GM20000 (cell line): Measurements from ENCODE around the gene LTF.

Experiments used
- DNase-seq: peaks from one replicate; pipeline ENCODE4 v3.0.0; 2012; ENCODE audit warnings: low spot score
- TF ChIP-seq, protein P1 (sequence below): IDR thresholded peaks from 2 replicates; pipeline ENCODE4 v1.5.1; 2012; ENCODE audit warnings: mild to moderate bottlenecking, control low read depth; ENCODE audit errors: extremely low read depth, missing control alignments

The LTF gene

DNA sequence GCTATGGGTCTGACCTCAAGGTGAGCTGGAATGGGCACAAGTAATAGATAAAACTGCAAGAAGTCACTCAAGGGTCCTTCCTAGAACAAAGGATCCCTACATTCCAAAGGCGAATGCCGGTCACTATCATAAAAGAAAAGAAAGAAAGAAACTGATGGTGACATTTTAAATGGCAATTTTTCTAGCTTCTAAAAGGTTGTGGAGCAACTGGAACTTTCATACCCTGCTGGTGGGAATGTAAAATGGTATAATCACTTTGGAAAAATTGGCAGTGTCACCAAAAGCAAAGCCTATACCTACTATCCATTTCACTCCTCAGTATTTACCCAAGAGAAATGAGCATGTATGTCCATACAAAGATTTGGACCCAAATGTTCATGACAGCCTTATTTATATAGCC lies 53.4 kb downstream of the LTF start:
- no peak for DNase-seq
- TF ChIP-seq, protein P1, sequence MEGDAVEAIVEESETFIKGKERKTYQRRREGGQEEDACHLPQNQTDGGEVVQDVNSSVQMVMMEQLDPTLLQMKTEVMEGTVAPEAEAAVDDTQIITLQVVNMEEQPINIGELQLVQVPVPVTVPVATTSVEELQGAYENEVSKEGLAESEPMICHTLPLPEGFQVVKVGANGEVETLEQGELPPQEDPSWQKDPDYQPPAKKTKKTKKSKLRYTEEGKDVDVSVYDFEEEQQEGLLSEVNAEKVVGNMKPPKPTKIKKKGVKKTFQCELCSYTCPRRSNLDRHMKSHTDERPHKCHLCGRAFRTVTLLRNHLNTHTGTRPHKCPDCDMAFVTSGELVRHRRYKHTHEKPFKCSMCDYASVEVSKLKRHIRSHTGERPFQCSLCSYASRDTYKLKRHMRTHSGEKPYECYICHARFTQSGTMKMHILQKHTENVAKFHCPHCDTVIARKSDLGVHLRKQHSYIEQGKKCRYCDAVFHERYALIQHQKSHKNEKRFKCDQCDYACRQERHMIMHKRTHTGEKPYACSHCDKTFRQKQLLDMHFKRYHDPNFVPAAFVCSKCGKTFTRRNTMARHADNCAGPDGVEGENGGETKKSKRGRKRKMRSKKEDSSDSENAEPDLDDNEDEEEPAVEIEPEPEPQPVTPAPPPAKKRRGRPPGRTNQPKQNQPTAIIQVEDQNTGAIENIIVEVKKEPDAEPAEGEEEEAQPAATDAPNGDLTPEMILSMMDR, result no peak

DNA sequence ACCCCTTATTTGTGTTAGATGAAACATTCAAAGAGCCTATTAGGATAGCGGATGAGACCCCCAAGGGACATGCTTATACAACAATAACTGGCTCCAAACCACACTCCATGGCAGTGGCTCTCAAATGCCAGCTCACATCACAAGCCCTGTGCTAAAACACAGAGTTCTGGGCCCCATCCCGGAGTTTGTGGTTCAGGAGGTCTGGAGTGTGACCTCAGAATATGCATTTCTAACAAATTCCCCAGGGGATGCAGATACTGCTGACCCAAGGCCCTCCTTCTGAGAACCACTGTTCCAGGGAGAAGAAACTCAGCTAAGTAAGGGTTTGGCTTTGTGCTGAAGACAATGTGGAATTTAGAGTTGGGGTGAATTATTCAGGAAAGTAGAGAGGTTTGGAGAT lies 54.0 kb downstream of the LTF start:
- TF ChIP-seq, protein P1, result no peak

DNA sequence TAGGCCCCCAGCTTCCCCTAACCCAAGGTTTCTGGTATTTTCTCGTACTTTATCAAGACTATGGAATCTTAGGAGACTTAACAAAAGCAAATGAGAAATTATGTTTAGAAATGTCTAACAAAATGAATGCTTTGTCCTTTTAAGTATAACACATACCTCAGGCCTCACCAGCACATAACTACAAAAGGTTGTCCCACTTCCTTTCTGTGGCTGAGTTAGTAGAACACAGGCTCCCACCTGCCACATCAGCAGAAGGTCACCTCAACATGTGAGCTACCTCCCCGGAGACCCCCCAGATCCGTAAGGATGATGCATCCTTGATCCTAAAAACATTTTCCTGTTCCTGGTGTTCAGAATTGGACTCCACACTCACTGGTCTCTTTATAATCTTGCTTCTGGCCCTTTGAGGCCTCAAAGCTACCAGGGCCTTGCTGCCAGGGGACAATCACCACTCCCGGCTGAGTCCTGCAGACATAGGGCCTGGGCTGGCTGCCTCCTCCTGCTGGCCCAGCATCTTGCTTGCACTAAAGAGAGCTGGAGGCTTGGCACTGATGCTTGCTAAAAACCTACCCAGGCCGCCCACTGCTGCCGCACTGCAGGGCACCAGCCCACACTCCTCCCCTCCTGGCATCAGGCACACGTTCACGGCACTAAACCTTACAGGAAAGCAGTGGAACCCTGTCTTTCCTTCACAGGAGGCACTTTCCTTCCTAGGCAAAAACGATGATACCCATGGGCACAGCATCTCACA lies 54.8 kb downstream of the LTF start:
- TF ChIP-seq, protein P1, result no peak
- no peak for DNase-seq

More for the DNA sequence above, 54.0 kb downstream of the LTF start:
- DNase-seq, result no peak

DNA sequence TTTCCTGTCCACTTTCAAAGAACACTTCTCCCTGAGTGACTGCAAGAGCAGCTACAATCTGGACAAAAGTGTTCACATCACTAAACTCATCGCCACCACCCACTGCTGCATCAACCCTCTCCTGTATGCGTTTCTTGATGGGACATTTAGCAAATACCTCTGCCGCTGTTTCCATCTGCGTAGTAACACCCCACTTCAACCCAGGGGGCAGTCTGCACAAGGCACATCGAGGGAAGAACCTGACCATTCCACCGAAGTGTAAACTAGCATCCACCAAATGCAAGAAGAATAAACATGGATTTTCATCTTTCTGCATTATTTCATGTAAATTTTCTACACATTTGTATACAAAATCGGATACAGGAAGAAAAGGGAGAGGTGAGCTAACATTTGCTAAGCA lies 55.9 kb downstream of the LTF start:
- TF ChIP-seq, protein P1, result no peak
- DNase-seq, result no peak

DNA sequence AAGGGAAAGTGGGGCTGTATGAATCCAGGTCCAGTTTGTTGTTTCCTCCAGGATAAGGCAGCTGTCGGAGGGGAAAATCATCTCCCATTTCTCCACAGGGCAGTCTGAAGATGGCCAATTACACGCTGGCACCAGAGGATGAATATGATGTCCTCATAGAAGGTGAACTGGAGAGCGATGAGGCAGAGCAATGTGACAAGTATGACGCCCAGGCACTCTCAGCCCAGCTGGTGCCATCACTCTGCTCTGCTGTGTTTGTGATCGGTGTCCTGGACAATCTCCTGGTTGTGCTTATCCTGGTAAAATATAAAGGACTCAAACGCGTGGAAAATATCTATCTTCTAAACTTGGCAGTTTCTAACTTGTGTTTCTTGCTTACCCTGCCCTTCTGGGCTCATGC lies 56.7 kb downstream of the LTF start:
- TF ChIP-seq, protein P1, result no peak
- no peak for DNase-seq

DNA sequence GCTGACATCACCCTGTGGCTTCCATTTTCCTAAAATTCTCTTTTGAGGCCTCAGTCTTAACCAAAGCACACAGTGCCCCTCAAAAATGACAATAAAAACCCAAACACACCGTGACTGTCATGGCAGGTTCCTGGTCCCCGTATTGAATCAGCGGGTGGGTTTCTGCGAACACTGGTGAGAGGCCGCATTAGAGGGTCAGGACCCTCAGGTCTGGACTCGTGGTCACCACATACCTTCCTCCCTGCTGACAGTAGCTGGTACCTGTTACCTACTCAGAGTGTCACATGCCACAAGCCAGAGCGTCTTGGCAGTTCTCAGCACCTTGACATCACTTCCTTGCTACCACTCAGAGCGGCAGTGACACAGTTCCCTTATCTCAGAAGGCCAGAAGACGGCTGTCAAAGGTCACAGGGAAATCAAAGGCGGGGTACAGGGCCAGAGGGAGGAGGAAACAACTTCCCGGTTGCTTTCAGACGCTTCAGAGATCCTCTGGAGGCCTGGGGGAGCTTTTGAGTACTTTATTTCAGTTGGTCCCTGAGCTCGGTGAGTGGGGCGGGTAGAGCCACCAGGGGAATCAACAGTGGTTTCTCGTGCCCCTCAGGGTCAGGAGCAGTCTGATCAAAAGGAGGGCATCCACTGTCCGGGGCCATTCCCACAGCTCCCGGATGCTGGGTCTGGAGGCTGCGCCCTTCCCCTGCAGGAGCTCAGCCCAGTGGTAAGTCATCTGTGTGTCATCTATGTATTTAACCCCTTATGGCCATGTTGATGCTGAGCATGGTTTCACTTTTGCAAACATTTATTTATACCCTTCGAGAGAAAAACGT lies 57.7 kb downstream of the LTF start, which contains the start of the genes CCR5AS and CCRL2:
TSS of gene CCR5AS (minus strand) at position 279 of the 824 bp plus-strand sequence.
TSS of gene CCRL2 (plus strand) at position 472 of the 824 bp plus-strand sequence. CDS start 821 bp downstream, outside the sequence.
- DNase-seq, result peak; percentile 61
- TF ChIP-seq, protein P1, result no peak

DNA sequence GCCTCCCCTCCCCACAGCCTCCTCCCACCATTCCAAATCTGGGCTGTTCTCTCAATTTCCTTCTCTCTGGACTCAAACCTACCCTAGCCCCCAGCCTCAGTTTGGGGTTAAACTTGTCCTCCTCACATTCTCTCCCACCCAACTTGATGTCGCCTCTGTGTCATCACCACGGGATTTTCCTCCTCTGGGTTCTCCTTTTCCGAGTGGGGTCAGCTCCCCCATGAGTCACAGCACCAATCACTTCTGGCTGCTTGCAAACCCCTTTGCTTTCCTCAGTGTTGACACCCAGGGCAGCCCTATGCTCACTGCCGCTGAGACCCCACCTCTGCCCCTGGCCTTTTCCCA lies 58.3 kb downstream of the LTF start:
- DNase-seq, result no peak
- TF ChIP-seq, protein P1, result no peak
